HEK293 (cell line): ENCODE results near the gene USP3.

Experiments
- CTCF ChIA-PET: fragments of 350-600 bp; formaldehyde crosslinking; extraction: SDS; loops from one replicate; lab custom pipeline; 2021; ENCODE audit warnings: antibody characterized with exemption; lab: Yijun Ruan, JAX
- POLR2A ChIA-PET: fragments of 300-600 bp; formaldehyde crosslinking; extraction: SDS; loops from one replicate; lab custom pipeline; 2020; ENCODE audit warnings: antibody characterized with exemption, inconsistent platforms; lab: Yijun Ruan, JAX
- H3K27ac ChIP-seq: fragments of 200-500 bp; sonication (Bioruptor generic); 2 replicates; pipeline ENCODE4 v1.5.1; 2014; ENCODE audit warnings: low read depth, low read length, control low read depth, inconsistent platforms; ENCODE audit errors: extremely low read depth
- H3K36me3 ChIP-seq, 2 experiments: fragments of 200-500 bp in 1 of 2; sonication (Bioruptor generic) in 1 of 2; 1 replicate in 1 of 2; 2 replicates in 1 of 2; pipeline ENCODE4 v1.5.1; 2014 to 2017; ENCODE audit warnings: inconsistent platforms in 2 of 2, low read length in 2 of 2; ENCODE audit not compliant: control insufficient read depth in 2 of 2, insufficient read depth in 1 of 2
- H3K4me1 ChIP-seq: fragments of 200-500 bp; sonication (Bioruptor generic); 2 replicates; pipeline ENCODE4 v1.5.1; 2014; ENCODE audit warnings: mild to moderate bottlenecking, low read length, inconsistent platforms; ENCODE audit not compliant: control insufficient read depth, insufficient read depth
- H3K4me3 ChIP-seq: 2 replicates; pipeline ENCODE4 v1.5.1; 2011; ENCODE audit warnings: low read depth, mild to moderate bottlenecking, control low read depth, low read length, moderate library complexity
- H3K9me3 ChIP-seq: fragments of 200-500 bp; sonication (Bioruptor generic); 2 replicates; pipeline ENCODE4 v1.5.1; 2014; ENCODE audit warnings: low read depth, low read length, inconsistent platforms; ENCODE audit not compliant: control insufficient read depth, insufficient read depth
- BCL11A ChIP-seq: fragments of 450-650 bp; formaldehyde crosslinking; IDR thresholded peaks from 2 replicates; pipeline ENCODE4 v1.5.1; 2016; ENCODE audit warnings: low read depth, missing biosample characterization, missing genetic modification characterization
- MEIS1 ChIP-seq: sonication (generic); formaldehyde crosslinking; IDR thresholded peaks from 2 replicates; pipeline ENCODE4 v1.8.1; 2022; ENCODE audit warnings: missing genetic modification reagents, mild to moderate bottlenecking, borderline replicate concordance
- TCF7L2 ChIP-seq: IDR thresholded peaks from 2 replicates; pipeline ENCODE4 v1.6.1; 2011; ENCODE audit warnings: low read depth, mild to moderate bottlenecking, inconsistent platforms, low read length, moderate library complexity, borderline replicate concordance
- WT1 ChIP-seq: fragments of 450-650 bp; formaldehyde crosslinking; IDR thresholded peaks from 2 replicates; pipeline ENCODE4 v1.5.1; 2016; ENCODE audit warnings: missing biosample characterization, missing genetic modification characterization
- ZFP3 ChIP-seq: fragments of 450-650 bp; formaldehyde crosslinking; IDR thresholded peaks from 2 replicates; pipeline ENCODE4 v1.5.1; 2016; ENCODE audit warnings: low read depth, missing biosample characterization, missing genetic modification characterization
- ZNF112 ChIP-seq: fragments of 450-650 bp; formaldehyde crosslinking; IDR thresholded peaks from 2 replicates; pipeline ENCODE4 v1.5.0; 2017; ENCODE audit warnings: missing biosample characterization, missing genetic modification characterization
- ZNF121 ChIP-seq: fragments of 450-650 bp; formaldehyde crosslinking; IDR thresholded peaks from 2 replicates; pipeline ENCODE4 v1.5.1; 2016; ENCODE audit warnings: missing biosample characterization, missing genetic modification characterization
- ZNF138 ChIP-seq: fragments of 450-650 bp; formaldehyde crosslinking; IDR thresholded peaks from 2 replicates; pipeline ENCODE4 v1.5.1; 2016; ENCODE audit warnings: missing biosample characterization, missing genetic modification characterization, borderline replicate concordance
- ZNF146 ChIP-seq: fragments of 450-650 bp; formaldehyde crosslinking; IDR thresholded peaks from 2 replicates; pipeline ENCODE4 v1.5.1; 2016; ENCODE audit warnings: missing biosample characterization, missing genetic modification characterization
- ZNF2 ChIP-seq: fragments of 450-650 bp; formaldehyde crosslinking; IDR thresholded peaks from 2 replicates; pipeline ENCODE4 v1.5.1; 2016; ENCODE audit warnings: missing biosample characterization, missing genetic modification characterization
- ZNF239 ChIP-seq: fragments of 450-650 bp; formaldehyde crosslinking; IDR thresholded peaks from 2 replicates; pipeline ENCODE4 v1.5.1; 2016; ENCODE audit warnings: missing biosample characterization, missing genetic modification characterization
- ZNF292 ChIP-seq: fragments of 450-650 bp; formaldehyde crosslinking; IDR thresholded peaks from 2 replicates; pipeline ENCODE4 v1.5.1; 2016; ENCODE audit warnings: low read depth, missing biosample characterization, missing genetic modification characterization, borderline replicate concordance
- ZNF311 ChIP-seq: fragments of 450-650 bp; formaldehyde crosslinking; IDR thresholded peaks from 2 replicates; pipeline ENCODE4 v1.5.1; 2017; ENCODE audit warnings: missing biosample characterization, missing genetic modification characterization, borderline replicate concordance
- ZNF341 ChIP-seq: fragments of 450-650 bp; formaldehyde crosslinking; IDR thresholded peaks from 2 replicates; pipeline ENCODE4; 2016; ENCODE audit warnings: low read depth, missing biosample characterization, missing genetic modification characterization
- ZNF416 ChIP-seq: fragments of 450-650 bp; formaldehyde crosslinking; IDR thresholded peaks from 2 replicates; pipeline ENCODE4 v1.5.1; 2016; ENCODE audit warnings: missing biosample characterization, missing genetic modification characterization
- ZNF433 ChIP-seq: fragments of 450-650 bp; formaldehyde crosslinking; IDR thresholded peaks from 2 replicates; pipeline ENCODE4 v1.5.1; 2016; ENCODE audit warnings: missing biosample characterization, missing genetic modification characterization, low read depth
- ZNF473 ChIP-seq: fragments of 450-650 bp; formaldehyde crosslinking; IDR thresholded peaks from 2 replicates; pipeline ENCODE4 v1.5.1; 2017; ENCODE audit warnings: missing biosample characterization, missing genetic modification characterization
- ZNF521 ChIP-seq: fragments of 450-650 bp; formaldehyde crosslinking; IDR thresholded peaks from 2 replicates; pipeline ENCODE4 v1.5.1; 2017; ENCODE audit warnings: missing biosample characterization, mild to moderate bottlenecking, missing genetic modification characterization
- ZNF530 ChIP-seq: fragments of 450-650 bp; formaldehyde crosslinking; IDR thresholded peaks from 2 replicates; pipeline ENCODE4 v1.5.1; 2016; ENCODE audit warnings: low read depth, missing biosample characterization, missing genetic modification characterization
- ZNF555 ChIP-seq: fragments of 450-650 bp; formaldehyde crosslinking; conservative IDR thresholded peaks from 2 replicates; pipeline ENCODE4 v1.5.1; 2017; ENCODE audit warnings: missing biosample characterization, mild to moderate bottlenecking, missing genetic modification characterization, inconsistent platforms
- ZNF660 ChIP-seq: fragments of 450-650 bp; IDR thresholded peaks from 2 replicates; pipeline ENCODE4 v1.5.1; 2018; ENCODE audit warnings: missing biosample characterization, mild to moderate bottlenecking, missing genetic modification characterization
- ZNF785 ChIP-seq: fragments of 450-650 bp; formaldehyde crosslinking; IDR thresholded peaks from 2 replicates; pipeline ENCODE4 v1.5.1; 2016; ENCODE audit warnings: missing biosample characterization, missing genetic modification characterization
- ZSCAN30 ChIP-seq: fragments of 450-650 bp; IDR thresholded peaks from 2 replicates; pipeline ENCODE4 v1.5.1; 2018; ENCODE audit warnings: missing biosample characterization, mild to moderate bottlenecking, missing genetic modification characterization, moderate library complexity
- TF ChIP-seq, protein P1 (sequence below): fragments of 450-650 bp; formaldehyde crosslinking; IDR thresholded peaks from 2 replicates; pipeline ENCODE4 v1.5.1; 2017; ENCODE audit warnings: missing biosample characterization, missing genetic modification characterization
- TF ChIP-seq, protein P2 (sequence below): sonication (generic); formaldehyde crosslinking; IDR thresholded peaks from 2 replicates; pipeline ENCODE4 v1.8.1; 2022; ENCODE audit warnings: mild to moderate bottlenecking, moderate library complexity, missing genetic modification reagents

Gene USP3

GRCh38 chr15:63630036-63630751 lies 125.8 kb downstream of the USP3 start:
- CTCF ChIA-PET, result interaction anchor here (0.5 to 0.6 kb wide), 2 partner anchors 54 to 438 kb away, joined by 3 read pairs; no protein-coding TSS in a partner anchor

GRCh38 chr15:63633312-63633711 lies 128.9 kb downstream of the USP3 start:
- POLR2A ChIA-PET, result no interaction called here
- peaks cover 0 to 69% of the 10 kb centered on the region in 2 experiments; a peak in 2 of 3 replicates for H3K36me3 ChIP-seq

More at GRCh38 chr15:63630036-63630751, 125.8 kb downstream of the USP3 start:
- H3K27ac ChIP-seq, result no peak overlapping the region
- TF ChIP-seq ZNF292 (tag by site-specific recombination) (no peak), ZNF473 (tag by site-specific recombination) (no peak), ZNF311 (tag by site-specific recombination) (no peak), ZNF138 (tag by site-specific recombination) (no peak), ZNF555 (tag by site-specific recombination) (no peak), ZNF121 (tag by site-specific recombination) (no peak), TCF7L2 (no peak), ZNF239 (tag by site-specific recombination) (no peak)
- H3K4me1 ChIP-seq, result no peaks in the 10 kb centered on the region
- H3K4me3 ChIP-seq, result no peak overlapping the region
- POLR2A ChIA-PET, result no interaction called here
- no peaks in the 10 kb centered on the region for H3K9me3 ChIP-seq
- peaks cover 0 to 64% of the 10 kb centered on the region in 2 experiments; a peak in 2 of 3 replicates for H3K36me3 ChIP-seq

DNA sequence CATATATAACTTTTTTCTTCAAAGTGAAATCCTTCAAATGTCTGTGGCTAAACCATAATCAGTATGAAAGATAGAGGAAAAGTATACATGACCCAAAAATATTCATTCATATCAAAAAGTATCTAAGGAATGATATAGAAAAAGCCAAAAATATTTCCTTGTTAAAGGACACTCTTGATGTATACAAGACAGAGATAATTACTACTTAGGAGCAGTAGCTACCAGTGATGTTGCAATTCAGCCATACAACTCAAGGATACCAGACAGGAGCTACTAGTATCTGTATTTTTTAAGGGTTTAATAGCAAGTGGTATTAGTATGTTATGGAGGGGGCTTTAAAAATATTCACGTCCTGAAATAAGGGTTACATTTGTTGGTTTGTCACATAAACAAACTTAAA lies 129.8 kb downstream of the USP3 start:
- Histone ChIP-seq H3K27ac (no peak overlapping the region), H3K4me3 (no peak overlapping the region), H3K36me3 (peaks cover 0 to 73% of the 10 kb centered on the region in 2 experiments; a peak in 2 of 3 replicates), H3K9me3 (no peaks in the 10 kb centered on the region), H3K4me1 (no peaks in the 10 kb centered on the region)
- ChIA-PET POLR2A (no interaction called here), CTCF (no interaction called here)
- TF ChIP-seq ZNF146, result no peak
- no peak for TF ChIP-seq ZNF112 (tag by site-specific recombination)
- TF ChIP-seq ZNF530, result no peak
- TF ChIP-seq, protein P1, sequence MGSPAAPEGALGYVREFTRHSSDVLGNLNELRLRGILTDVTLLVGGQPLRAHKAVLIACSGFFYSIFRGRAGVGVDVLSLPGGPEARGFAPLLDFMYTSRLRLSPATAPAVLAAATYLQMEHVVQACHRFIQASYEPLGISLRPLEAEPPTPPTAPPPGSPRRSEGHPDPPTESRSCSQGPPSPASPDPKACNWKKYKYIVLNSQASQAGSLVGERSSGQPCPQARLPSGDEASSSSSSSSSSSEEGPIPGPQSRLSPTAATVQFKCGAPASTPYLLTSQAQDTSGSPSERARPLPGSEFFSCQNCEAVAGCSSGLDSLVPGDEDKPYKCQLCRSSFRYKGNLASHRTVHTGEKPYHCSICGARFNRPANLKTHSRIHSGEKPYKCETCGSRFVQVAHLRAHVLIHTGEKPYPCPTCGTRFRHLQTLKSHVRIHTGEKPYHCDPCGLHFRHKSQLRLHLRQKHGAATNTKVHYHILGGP (tag by site-specific recombination), result no peak
- no peak for TF ChIP-seq BCL11A (tag by site-specific recombination)
- TF ChIP-seq, protein P2, sequence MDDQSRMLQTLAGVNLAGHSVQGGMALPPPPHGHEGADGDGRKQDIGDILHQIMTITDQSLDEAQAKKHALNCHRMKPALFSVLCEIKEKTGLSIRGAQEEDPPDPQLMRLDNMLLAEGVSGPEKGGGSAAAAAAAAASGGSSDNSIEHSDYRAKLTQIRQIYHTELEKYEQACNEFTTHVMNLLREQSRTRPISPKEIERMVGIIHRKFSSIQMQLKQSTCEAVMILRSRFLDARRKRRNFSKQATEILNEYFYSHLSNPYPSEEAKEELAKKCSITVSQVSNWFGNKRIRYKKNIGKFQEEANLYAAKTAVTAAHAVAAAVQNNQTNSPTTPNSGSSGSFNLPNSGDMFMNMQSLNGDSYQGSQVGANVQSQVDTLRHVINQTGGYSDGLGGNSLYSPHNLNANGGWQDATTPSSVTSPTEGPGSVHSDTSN (CRISPR knock-in tag), result no peak
- TF ChIP-seq ZSCAN30 (tag by site-specific recombination), result no peak
- no peak for TF ChIP-seq MEIS1 (CRISPR knock-in tag)
- no peak for TF ChIP-seq ZNF785 (tag by site-specific recombination)
- TF ChIP-seq ZFP3, result no peak
- TF ChIP-seq WT1, result no peak
- no peak for TF ChIP-seq ZNF2 (tag by site-specific recombination)
- no peak for TF ChIP-seq ZNF121 (tag by site-specific recombination)
- no peak for TF ChIP-seq ZNF521 (tag by site-specific recombination)
- no peak for TF ChIP-seq ZNF416 (tag by site-specific recombination)
- TF ChIP-seq ZNF433 (tag by site-specific recombination), result no peak

More at GRCh38 chr15:63633312-63633711, 128.9 kb downstream of the USP3 start:
- CTCF ChIA-PET, result no interaction called here
- H3K4me3 ChIP-seq, result no peak overlapping the region
- TF ChIP-seq ZNF660 (tag by site-specific recombination) (no peak), ZNF341 (tag by site-specific recombination) (no peak)
- H3K9me3 ChIP-seq, result no peaks in the 10 kb centered on the region
- no peak overlapping the region for H3K27ac ChIP-seq
- no peaks in the 10 kb centered on the region for H3K4me1 ChIP-seq
